Thyroid gland (tissue), 4 donors: ENCODE results near the gene C1QTNF9B. TPM values are rescaled to one million over a fixed set of nuclear protein-coding genes. Genes with fewer than 3 reads are reported as not detected.

Experiments used
- DNase-seq, 2 donors: peaks; one replicate each; pipeline ENCODE4 v3.0.0-alpha.2; 2019
- H3K27ac ChIP-seq, 3 donors: fragments of 200-600 bp; sonication (generic); 1 replicate in 2 of 3; 2 replicates in 1 of 3; pipeline ENCODE4 v1.5.1; 2016 to 2019; ENCODE audit warnings: mild to moderate bottlenecking in 1 of 3, moderate library complexity in 1 of 3
- H3K27me3 ChIP-seq: fragments of 200-600 bp; sonication (generic); one replicate; pipeline ENCODE4 v1.5.1; 2019
- H3K36me3 ChIP-seq, 2 donors: fragments of 200-600 bp; sonication (generic); one replicate each; pipeline ENCODE4 v1.5.1; 2016 to 2019
- H3K4me1 ChIP-seq, 2 donors: fragments of 200-600 bp; sonication (generic); one replicate each; pipeline ENCODE4 v1.5.1; 2017 to 2019
- H3K4me3 ChIP-seq, 3 donors: fragments of 200-600 bp; sonication (generic); replicated peaks in 1 of 3; 1 replicate in 2 of 3; 2 replicates in 1 of 3; pipeline ENCODE4 v1.5.1; 2016; ENCODE audit warnings: mild to moderate bottlenecking in 1 of 3
- H3K9me3 ChIP-seq: fragments of 200-600 bp; sonication (generic); one replicate; pipeline ENCODE4 v1.5.1; 2017
- POLR2A ChIP-seq, 2 donors: fragments of 450-650 bp; IDR thresholded peaks; one replicate each; pipeline ENCODE4 v1.6.1; 2017; ENCODE audit warnings: antibody characterized with exemption in 2 of 2, mild to moderate bottlenecking in 2 of 2, moderate library complexity in 1 of 2
- WGBS, 2 donors: methylation state at CpG; one replicate each; pipeline ENCODE4 v1.1.5; 2017; 5-methylcytosine and 5-hydroxymethylcytosine counted together
- intact Hi-C: fragments of 100-400 bp; cut with DNase I; formaldehyde crosslinking; loops from one replicate; pipeline ENCODE4 v1.15.1; 2023
- total RNA-seq, 4 donors: library from RNA; depleted of rRNA; stranded (reverse); fragments of >200 nt; gene quantifications; one replicate each; pipeline ENCODE4 v1.2.3, GENCODE V29; 2016
- TF ChIP-seq, protein P1 (sequence below), 6 experiments: fragments of 200-600 bp in 3 of 6; fragments of 450-650 bp in 3 of 6; sonication (generic) in 3 of 6; IDR thresholded peaks; one replicate each; pipeline ENCODE4 v1.5.1; 2016 to 2019; ENCODE audit warnings: antibody characterized with exemption in 6 of 6, mild to moderate bottlenecking in 2 of 6, inconsistent platforms in 1 of 6, moderate library complexity in 1 of 6

The C1QTNF9B gene
- total RNA-seq, 4 donors from 2014 or later: not detected

DNA sequence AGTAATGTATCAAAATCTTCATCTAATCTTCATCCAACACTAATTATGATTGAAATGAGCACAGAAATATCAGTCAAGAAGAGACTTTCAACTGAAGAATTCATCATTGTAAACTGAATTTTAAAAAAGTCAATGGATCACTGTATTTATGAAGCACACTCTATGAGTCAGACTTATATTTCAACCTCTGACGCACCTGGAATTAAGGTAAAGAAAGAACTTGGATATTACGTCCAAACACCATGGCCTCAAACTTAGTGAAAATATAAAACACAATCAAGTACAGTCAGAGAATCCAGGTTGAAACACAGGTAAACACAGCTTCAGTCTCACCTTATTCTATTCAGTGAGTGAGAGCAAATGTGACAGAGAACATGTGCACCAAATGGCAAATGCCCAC, 47.6 kb downstream of the C1QTNF9B start:
- peaks cover 0 to 5% of the 10 kb centered on the region in 2 donors for H3K4me1 ChIP-seq
- no peaks in the 10 kb centered on the region for H3K9me3 ChIP-seq
- WGBS, 2 donors: 97 to 99% methylated on average over 2 of the region's 2 CpGs
- TF ChIP-seq, protein P1, sequence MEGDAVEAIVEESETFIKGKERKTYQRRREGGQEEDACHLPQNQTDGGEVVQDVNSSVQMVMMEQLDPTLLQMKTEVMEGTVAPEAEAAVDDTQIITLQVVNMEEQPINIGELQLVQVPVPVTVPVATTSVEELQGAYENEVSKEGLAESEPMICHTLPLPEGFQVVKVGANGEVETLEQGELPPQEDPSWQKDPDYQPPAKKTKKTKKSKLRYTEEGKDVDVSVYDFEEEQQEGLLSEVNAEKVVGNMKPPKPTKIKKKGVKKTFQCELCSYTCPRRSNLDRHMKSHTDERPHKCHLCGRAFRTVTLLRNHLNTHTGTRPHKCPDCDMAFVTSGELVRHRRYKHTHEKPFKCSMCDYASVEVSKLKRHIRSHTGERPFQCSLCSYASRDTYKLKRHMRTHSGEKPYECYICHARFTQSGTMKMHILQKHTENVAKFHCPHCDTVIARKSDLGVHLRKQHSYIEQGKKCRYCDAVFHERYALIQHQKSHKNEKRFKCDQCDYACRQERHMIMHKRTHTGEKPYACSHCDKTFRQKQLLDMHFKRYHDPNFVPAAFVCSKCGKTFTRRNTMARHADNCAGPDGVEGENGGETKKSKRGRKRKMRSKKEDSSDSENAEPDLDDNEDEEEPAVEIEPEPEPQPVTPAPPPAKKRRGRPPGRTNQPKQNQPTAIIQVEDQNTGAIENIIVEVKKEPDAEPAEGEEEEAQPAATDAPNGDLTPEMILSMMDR (IDR thresholded peaks at IDR 0.05): no peak
- TF ChIP-seq POLR2A (IDR thresholded peaks at IDR 0.05): no peak
- H3K27me3 ChIP-seq: no peaks in the 10 kb centered on the region
- H3K4me3 ChIP-seq: no peak overlapping the region
- intact Hi-C loops: no loop called here
- no peak overlapping the region for H3K27ac ChIP-seq
- H3K36me3 ChIP-seq: no peaks in the 10 kb centered on the region
- DNase-seq: no peak

DNA sequence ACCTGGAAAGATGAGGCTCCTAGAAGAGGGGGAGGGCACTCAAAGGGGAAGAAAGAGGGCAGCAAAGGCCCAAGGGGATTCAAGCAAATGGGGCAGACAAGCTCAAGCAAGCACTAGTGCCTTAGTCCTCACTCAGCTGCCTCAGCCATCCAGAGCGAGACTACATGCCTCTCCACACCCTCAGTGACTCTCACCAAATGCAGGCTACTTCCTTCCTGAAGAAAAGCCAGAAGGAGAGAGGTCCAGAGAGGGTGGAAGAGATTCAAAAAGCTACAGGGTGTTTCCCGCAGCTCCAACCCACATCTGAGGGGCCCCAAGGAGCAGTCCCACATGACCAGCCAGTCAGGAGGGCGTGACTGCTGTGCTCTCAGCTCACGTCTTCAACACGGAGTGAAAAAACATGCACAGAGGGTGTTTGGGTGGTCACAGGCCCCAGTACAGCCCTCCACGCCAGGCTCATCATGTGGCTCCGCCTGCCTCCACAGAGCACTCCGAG, 48.6 kb downstream of the C1QTNF9B start:
- peaks cover 0 to 5% of the 10 kb centered on the region in 2 donors for H3K4me1 ChIP-seq
- WGBS, 2 donors: 57 to 71% methylated on average over 8 of the region's 8 CpGs
- H3K27me3 ChIP-seq: no peaks in the 10 kb centered on the region
- intact Hi-C loops: no loop called here
- TF ChIP-seq, protein P1 (IDR thresholded peaks at IDR 0.05): no peak
- TF ChIP-seq POLR2A (IDR thresholded peaks at IDR 0.05): no peak
- no peaks in the 10 kb centered on the region for H3K9me3 ChIP-seq
- no peak overlapping the region for H3K4me3 ChIP-seq
- H3K36me3 ChIP-seq: no peaks in the 10 kb centered on the region
- DNase-seq: no peak
- H3K27ac ChIP-seq: no peak overlapping the region

DNA sequence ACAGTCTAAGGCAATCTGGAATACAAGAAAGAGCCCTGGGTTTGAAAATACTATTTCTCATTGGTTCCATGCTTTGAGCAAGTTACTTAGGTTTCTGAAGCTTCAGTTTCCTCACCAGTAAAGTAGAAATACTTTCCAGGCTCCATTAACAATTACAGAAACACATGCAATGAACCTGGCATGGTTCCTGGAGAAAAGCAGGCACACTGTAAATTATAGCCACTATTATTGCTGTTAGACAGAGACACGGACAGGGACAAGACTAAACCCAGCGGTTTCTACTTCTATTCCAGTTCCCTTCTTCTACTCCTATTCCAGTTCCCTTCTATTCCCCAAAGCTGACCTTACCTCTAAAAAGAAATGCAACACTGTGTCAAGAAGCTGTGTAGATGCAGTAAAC, 49.3 kb downstream of the C1QTNF9B start:
- no peaks in the 10 kb centered on the region for H3K27me3 ChIP-seq
- TF ChIP-seq POLR2A (IDR thresholded peaks at IDR 0.05): no peak
- TF ChIP-seq, protein P1 (IDR thresholded peaks at IDR 0.05): no peak
- 89% methylated on average over 2 of the region's 2 CpGs for WGBS, 2 donors

DNA sequence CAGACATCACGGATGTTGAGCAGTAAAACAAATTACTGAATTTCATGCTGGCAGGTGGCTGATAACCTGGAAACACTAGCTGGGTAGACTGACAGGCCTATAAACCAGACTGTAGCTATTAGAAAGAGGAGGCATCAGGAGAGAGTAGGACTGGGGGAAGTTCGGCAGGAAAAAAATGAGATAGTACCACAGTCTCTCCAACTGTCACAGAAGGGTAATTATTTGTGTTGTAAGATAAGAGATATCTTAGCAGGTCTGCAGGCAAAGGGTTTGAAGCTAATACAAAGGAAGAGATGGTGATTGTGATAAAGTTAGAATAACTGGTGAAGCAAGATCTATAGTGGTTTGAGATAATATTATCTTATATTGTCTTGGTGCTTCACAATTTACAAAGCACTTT, 49.8 kb downstream of the C1QTNF9B start:
- no peaks in the 10 kb centered on the region for H3K9me3 ChIP-seq
- intact Hi-C loops: no loop called here
- DNase-seq: no peak
- no peaks in the 10 kb centered on the region for H3K36me3 ChIP-seq
- no peak overlapping the region for H3K4me3 ChIP-seq
- H3K27me3 ChIP-seq: no peaks in the 10 kb centered on the region
- no peak overlapping the region for H3K27ac ChIP-seq
- TF ChIP-seq, protein P1 (IDR thresholded peaks at IDR 0.05): no peak
- no peak for TF ChIP-seq POLR2A (IDR thresholded peaks at IDR 0.05)
- H3K4me1 ChIP-seq: peaks cover 0 to 5% of the 10 kb centered on the region in 2 donors
- 88 to 97% methylated on average over 2 of the region's 2 CpGs for WGBS, 2 donors

More for the DNA sequence above, 49.3 kb downstream of the C1QTNF9B start:
- Histone ChIP-seq H3K27ac (no peak overlapping the region), H3K9me3 (no peaks in the 10 kb centered on the region), H3K4me1 (peaks cover 0 to 5% of the 10 kb centered on the region in 2 donors), H3K36me3 (no peaks in the 10 kb centered on the region), H3K4me3 (no peak overlapping the region)
- DNase-seq: no peak
- intact Hi-C loops: no loop called here

DNA sequence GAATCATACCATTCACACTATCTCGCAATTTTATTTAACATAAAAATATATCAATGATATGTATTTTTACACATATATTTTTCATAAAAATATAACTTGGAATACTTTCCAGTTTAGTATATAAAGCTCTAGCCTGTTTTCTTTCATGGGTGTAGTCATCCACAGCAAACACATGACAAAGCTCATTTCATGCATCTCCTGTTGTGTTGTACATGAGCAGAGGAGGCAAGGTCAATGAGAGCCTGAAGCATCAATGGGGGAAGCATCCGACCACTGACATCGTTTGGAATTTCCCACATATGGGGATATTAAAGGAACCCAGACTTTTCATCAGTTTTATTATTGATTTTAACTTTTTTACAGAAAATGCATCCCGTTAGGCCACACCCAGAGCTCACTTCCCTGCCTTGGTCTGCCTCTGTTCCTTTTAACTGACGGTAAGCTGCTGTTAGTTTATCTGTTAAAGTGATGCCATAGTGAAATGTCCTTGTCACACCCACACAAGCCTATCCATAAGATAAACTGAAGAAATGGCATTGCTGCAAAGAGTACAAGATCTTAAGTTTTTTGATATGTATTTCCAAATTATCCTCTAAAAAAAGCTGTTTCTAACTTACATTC, 52.1 kb downstream of the C1QTNF9B start:
- intact Hi-C loops: no loop called here
- H3K4me1 ChIP-seq: no peaks in the 10 kb centered on the region
- 95 to 96% methylated on average over 5 of the region's 5 CpGs for WGBS, 2 donors
- no peak for TF ChIP-seq POLR2A (IDR thresholded peaks at IDR 0.05)
- TF ChIP-seq, protein P1 (IDR thresholded peaks at IDR 0.05): no peak
- H3K27me3 ChIP-seq: no peaks in the 10 kb centered on the region
- no peaks in the 10 kb centered on the region for H3K9me3 ChIP-seq
- H3K4me3 ChIP-seq: no peak overlapping the region
- H3K36me3 ChIP-seq: no peaks in the 10 kb centered on the region
- no peak for DNase-seq
- H3K27ac ChIP-seq: no peak overlapping the region
